Keratinocyte (primary cell): Measurements from ENCODE around the gene ANGEL2. TPM values are rescaled to one million over a fixed set of nuclear protein-coding genes. Genes with fewer than 3 reads are reported as not detected.

ENCODE experiments used
- DNase-seq: peaks from one replicate; pipeline ENCODE4 v3.0.0-alpha.2; 2011; ENCODE audit warnings: low read depth, missing footprints, low spot score
- FAIRE-seq: peaks from 2 replicates; lab custom pipeline; 2011; peaks lifted over from hg19 to GRCh38; lab: Jason Lieb, UNC
- H2AFZ ChIP-seq: 2 replicates; pipeline ENCODE4 v1.6.0; 2012; ENCODE audit warnings: low read length, control low read depth, inconsistent platforms; ENCODE audit not compliant: control insufficient read depth
- H3K27ac ChIP-seq: 2 replicates; pipeline ENCODE4 v1.5.1; 2011; ENCODE audit warnings: low read length; ENCODE audit not compliant: control insufficient read depth, insufficient read depth
- H3K27me3 ChIP-seq: 3 replicates; pipeline ENCODE4 v1.6.0; 2011; ENCODE audit warnings: low read length; ENCODE audit not compliant: control insufficient read depth, insufficient read depth; ENCODE audit errors: extremely low read depth
- H3K36me3 ChIP-seq, 2 experiments: 2 replicates in 1 of 2; 3 replicates in 1 of 2; pipeline ENCODE4 v1.5.1; 2011; ENCODE audit warnings: low read length in 2 of 2, mild to moderate bottlenecking in 1 of 2; ENCODE audit not compliant: control insufficient read depth in 2 of 2, insufficient read depth in 2 of 2; ENCODE audit errors: extremely low read depth in 1 of 2
- H3K4me1 ChIP-seq: 3 replicates; pipeline ENCODE4 v1.5.1; 2011; ENCODE audit warnings: low read length; ENCODE audit not compliant: control insufficient read depth, insufficient read depth; ENCODE audit errors: extremely low read depth
- H3K4me2 ChIP-seq: 3 replicates; pipeline ENCODE4 v1.6.0; 2011; ENCODE audit warnings: low read depth, low read length; ENCODE audit not compliant: control insufficient read depth, insufficient read depth; ENCODE audit errors: extremely low read depth
- H3K4me3 ChIP-seq, 3 experiments: fragments of 200-600 bp in 1 of 3; sonication (generic) in 1 of 3; 2 replicates in 2 of 3; 3 replicates in 1 of 3; pipeline ENCODE4 v1.5.1; 2011 to 2016; ENCODE audit warnings: low read length in 3 of 3, mild to moderate bottlenecking in 3 of 3, control low read depth in 2 of 3, inconsistent platforms in 1 of 3, low read depth in 1 of 3, mixed read lengths in 1 of 3, mixed run types in 1 of 3, moderate library complexity in 1 of 3; ENCODE audit not compliant: control insufficient read depth in 2 of 3, insufficient read depth in 2 of 3; ENCODE audit errors: extremely low read depth in 1 of 3
- H3K79me2 ChIP-seq: 2 replicates; pipeline ENCODE4 v1.6.0; 2012; ENCODE audit warnings: low read length; ENCODE audit not compliant: control insufficient read depth, insufficient read depth
- H3K9ac ChIP-seq: 3 replicates; pipeline ENCODE4 v1.6.0; 2011; ENCODE audit warnings: low read length; ENCODE audit not compliant: control insufficient read depth, insufficient read depth; ENCODE audit errors: extremely low read depth
- H3K9me1 ChIP-seq: 3 replicates; pipeline ENCODE4 v1.6.0; 2011; ENCODE audit warnings: low read length; ENCODE audit not compliant: control insufficient read depth, insufficient read depth; ENCODE audit errors: extremely low read depth
- H3K9me3 ChIP-seq: 2 replicates; pipeline ENCODE4 v1.5.1; 2012; ENCODE audit warnings: low read depth, low read length; ENCODE audit not compliant: control insufficient read depth
- H4K20me1 ChIP-seq: 3 replicates; pipeline ENCODE4 v1.6.0; 2011; ENCODE audit warnings: low read length; ENCODE audit not compliant: control insufficient read depth, insufficient read depth; ENCODE audit errors: extremely low read depth
- EZH2 ChIP-seq: IDR thresholded peaks from one replicate; pipeline ENCODE4 v1.6.1; 2012; ENCODE audit warnings: inconsistent platforms, mild to moderate bottlenecking, low read length, moderate library complexity
- dilution Hi-C: fragments of 300-500 bp; cut with MboI; formaldehyde crosslinking; loops from one replicate; pipeline ENCODE4 v1.7.0; 2020; ENCODE audit warnings: low sequenced_read_pairs; ENCODE audit not compliant: extremely low pct_ligation_motif_present
- polyA plus RNA-seq, 5 experiments: library from polyadenylated mRNA; depleted of rRNA in 3 of 5; stranded (reverse) in 3 of 5; stranded (forward) in 1 of 5; unstranded in 1 of 5; fragments of >200 nt; gene quantifications; 1 replicate in 1 of 5; 2 replicates in 3 of 5; 3 replicates in 1 of 5; pipeline versions ENCODE4 v1.2.1 to v1.2.3, GENCODE V29; 2011 to 2012; ENCODE audit warnings: missing spikeins in 2 of 5, low read depth in 1 of 5, low replicate concordance in 1 of 5
- TF ChIP-seq, protein P1 (sequence below), 3 experiments: IDR thresholded peaks in 1 of 3; conservative IDR thresholded peaks in 1 of 3; optimal IDR thresholded peaks in 1 of 3; 2 replicates in 2 of 3; 3 replicates in 1 of 3; pipeline versions ENCODE3 to v1.5.1; 2011; ENCODE audit warnings: low read length in 3 of 3, mild to moderate bottlenecking in 3 of 3, moderate library complexity in 2 of 3, control low read depth in 1 of 3, inconsistent platforms in 1 of 3; ENCODE audit not compliant: insufficient read depth in 2 of 3; ENCODE audit errors: extremely low read depth in 1 of 3

Gene ANGEL2
- polyA plus RNA-seq, 1 donor (not counting 4 experiments of a cell fraction or from before 2014, with no cell fraction given): 25.6 TPM

DNA sequence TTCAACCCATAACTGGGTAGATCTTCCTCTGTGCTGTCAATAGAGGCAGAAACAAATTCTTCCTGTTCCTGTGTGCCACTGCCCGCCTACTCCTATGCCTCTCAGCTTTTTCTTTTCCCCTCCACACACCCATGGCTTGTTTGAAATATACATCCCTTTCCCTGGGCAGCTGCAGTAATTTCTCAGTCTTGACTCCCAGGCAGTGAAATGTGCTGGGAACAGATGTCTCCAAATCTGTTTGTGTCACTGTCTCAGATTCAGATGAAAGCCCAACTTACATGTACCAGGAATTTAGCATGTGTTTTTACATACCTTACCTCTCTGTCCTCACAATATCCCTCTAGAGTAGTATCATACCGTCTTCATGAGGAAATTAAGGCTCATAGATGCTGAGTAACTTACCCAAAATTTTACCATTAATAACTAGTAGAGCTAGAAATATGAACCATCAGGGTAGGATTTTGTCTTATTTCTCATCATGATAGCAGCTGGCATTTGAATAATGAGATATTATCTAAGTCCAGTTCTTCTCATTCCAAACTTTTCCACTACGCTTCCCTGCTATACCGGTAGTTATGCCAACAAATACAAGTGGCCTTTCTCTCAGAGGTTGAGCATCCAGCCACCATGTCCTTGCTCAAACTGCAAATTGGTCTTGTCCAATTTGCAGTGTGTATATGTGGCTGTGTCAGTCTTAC, 70.1 kb downstream of the ANGEL2 start:
- TF ChIP-seq, protein P1, sequence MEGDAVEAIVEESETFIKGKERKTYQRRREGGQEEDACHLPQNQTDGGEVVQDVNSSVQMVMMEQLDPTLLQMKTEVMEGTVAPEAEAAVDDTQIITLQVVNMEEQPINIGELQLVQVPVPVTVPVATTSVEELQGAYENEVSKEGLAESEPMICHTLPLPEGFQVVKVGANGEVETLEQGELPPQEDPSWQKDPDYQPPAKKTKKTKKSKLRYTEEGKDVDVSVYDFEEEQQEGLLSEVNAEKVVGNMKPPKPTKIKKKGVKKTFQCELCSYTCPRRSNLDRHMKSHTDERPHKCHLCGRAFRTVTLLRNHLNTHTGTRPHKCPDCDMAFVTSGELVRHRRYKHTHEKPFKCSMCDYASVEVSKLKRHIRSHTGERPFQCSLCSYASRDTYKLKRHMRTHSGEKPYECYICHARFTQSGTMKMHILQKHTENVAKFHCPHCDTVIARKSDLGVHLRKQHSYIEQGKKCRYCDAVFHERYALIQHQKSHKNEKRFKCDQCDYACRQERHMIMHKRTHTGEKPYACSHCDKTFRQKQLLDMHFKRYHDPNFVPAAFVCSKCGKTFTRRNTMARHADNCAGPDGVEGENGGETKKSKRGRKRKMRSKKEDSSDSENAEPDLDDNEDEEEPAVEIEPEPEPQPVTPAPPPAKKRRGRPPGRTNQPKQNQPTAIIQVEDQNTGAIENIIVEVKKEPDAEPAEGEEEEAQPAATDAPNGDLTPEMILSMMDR (optimal IDR thresholded peaks at IDR 0.05 in 1 of 3, IDR thresholded peaks at IDR 0.05 in 1 of 3, conservative IDR thresholded peaks at IDR 0.05 in 1 of 3; ENCODE audit: extremely low read depth in 1 of 3, insufficient read depth in 2 of 3, low read length in 3 of 3): no peak
- Histone ChIP-seq H3K9ac (no peak overlapping the region), H3K4me1 (peaks cover under 1% of the 10 kb centered on the region), H4K20me1 (no peaks in the 10 kb centered on the region), H3K4me3 (no peak overlapping the region), H3K9me3 (no peaks in the 10 kb centered on the region), H3K79me2 (no peaks in the 10 kb centered on the region), H2AFZ (no peak overlapping the region), H3K36me3 (no peaks in the 10 kb centered on the region), H3K27ac (no peak overlapping the region), H3K4me2 (no peak overlapping the region), H3K27me3 (peaks cover 16% of the 10 kb centered on the region), H3K9me1 (no peaks in the 10 kb centered on the region)
- DNase-seq (no peak), FAIRE-seq (no peak)
- dilution Hi-C loops: no loop called here

DNA sequence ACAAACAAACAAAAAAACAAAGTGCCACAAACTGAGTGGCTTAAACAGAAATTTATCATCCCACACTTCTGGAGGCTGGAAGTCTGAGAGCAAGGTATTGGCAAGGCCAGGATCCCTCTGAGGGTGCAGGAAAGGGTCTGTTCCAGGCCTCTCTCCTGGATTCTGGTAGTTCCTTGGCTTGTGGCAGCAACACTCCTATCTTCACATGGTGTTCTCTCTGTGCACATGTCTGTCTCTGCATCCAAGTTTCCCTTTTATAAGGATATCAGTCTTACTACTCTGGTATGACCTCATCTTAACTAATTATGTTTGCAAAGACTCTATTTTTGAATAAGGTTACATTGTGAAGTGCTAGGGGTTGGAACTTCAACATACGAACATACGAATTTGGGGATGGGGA, 70.6 kb downstream of the ANGEL2 start:
- peaks cover 12% of the 10 kb centered on the region for H3K27me3 ChIP-seq
- H3K9me3 ChIP-seq: no peaks in the 10 kb centered on the region
- H3K27ac ChIP-seq: no peak overlapping the region
- H3K9me1 ChIP-seq: no peaks in the 10 kb centered on the region
- no peak overlapping the region for H3K4me3 ChIP-seq
- H3K79me2 ChIP-seq: no peaks in the 10 kb centered on the region
- H3K36me3 ChIP-seq: no peaks in the 10 kb centered on the region
- DNase-seq (no peak), FAIRE-seq (no peak)
- H2AFZ ChIP-seq: no peak overlapping the region
- no peak overlapping the region for H3K9ac ChIP-seq
- no peak for TF ChIP-seq EZH2
- TF ChIP-seq, protein P1 (optimal IDR thresholded peaks at IDR 0.05 in 1 of 3, IDR thresholded peaks at IDR 0.05 in 1 of 3, conservative IDR thresholded peaks at IDR 0.05 in 1 of 3; ENCODE audit: extremely low read depth in 1 of 3, insufficient read depth in 2 of 3, low read length in 3 of 3): no peak
- dilution Hi-C loops: no loop called here
- H3K4me2 ChIP-seq: no peak overlapping the region
- H4K20me1 ChIP-seq: no peaks in the 10 kb centered on the region
- no peaks in the 10 kb centered on the region for H3K4me1 ChIP-seq
